Cardiac muscle cell (in vitro differentiated cells and primary cell): ENCODE results near the gene DPYSL5. TPM values are rescaled to one million over a fixed set of nuclear protein-coding genes. Genes with fewer than 3 reads are reported as not detected.

Experiments used
- DNase-seq, 2 donors: peaks; one replicate each; pipeline versions ENCODE4 v3.0.0 to v3.0.0-alpha.2; 2010 to 2017; ENCODE audit warnings: low read depth in 1 of 2, low spot score in 1 of 2
- H3K27ac ChIP-seq: fragments of 200-600 bp; sonication (generic); 2 replicates; pipeline ENCODE4 v1.5.1; 2016
- H3K27me3 ChIP-seq: fragments of 200-600 bp; sonication (generic); 2 replicates; pipeline ENCODE4 v1.6.0; 2016; ENCODE audit warnings: control low read depth
- H3K36me3 ChIP-seq: fragments of 200-600 bp; sonication (generic); 2 replicates; pipeline ENCODE4 v1.5.1; 2016; ENCODE audit warnings: control low read depth
- H3K4me1 ChIP-seq: fragments of 200-600 bp; sonication (generic); 2 replicates; pipeline ENCODE4 v1.8.1; 2017; ENCODE audit warnings: low read depth, mild to moderate bottlenecking, mixed run types
- H3K4me3 ChIP-seq: fragments of 200-600 bp; sonication (generic); 2 replicates; pipeline ENCODE4 v1.5.1; 2016; ENCODE audit warnings: mild to moderate bottlenecking
- H3K9me3 ChIP-seq: fragments of 200-600 bp; sonication (generic); 2 replicates; pipeline ENCODE4 v1.5.1; 2017; ENCODE audit warnings: low read depth, mild to moderate bottlenecking, control low read depth
- CTCF ChIP-seq: IDR thresholded peaks from 2 replicates; pipeline ENCODE4 v1.5.1; 2012; ENCODE audit warnings: low read depth, mild to moderate bottlenecking, low read length
- polyA plus RNA-seq: library from polyadenylated mRNA; unstranded; fragments of >200 nt; fragmentation: Nextera tagmentation; extraction: Ambion mirVana; gene quantifications from 2 replicates; pipeline ENCODE4 v1.2.1, GENCODE V29; 2016
- total RNA-seq: library from RNA; depleted of rRNA; stranded (reverse); fragments of >200 nt; gene quantifications from 2 replicates; pipeline ENCODE4 v1.2.3, GENCODE V29; 2016

Gene DPYSL5
- total and polyA plus RNA-seq, 2 experiments from 2014 or later: 4.1 to 5.6 TPM

GRCh38 chr2:26885651-26886329 is 37.9 kb downstream of the DPYSL5 start:
- H3K4me3 ChIP-seq: no peak overlapping the region
- H3K36me3 ChIP-seq: no peaks in the 10 kb centered on the region
- no peaks in the 10 kb centered on the region for H3K27me3 ChIP-seq
- TF ChIP-seq CTCF: no peak
- DNase-seq: no peak
- no peak overlapping the region for H3K27ac ChIP-seq
- peaks cover 4% of the 10 kb centered on the region for H3K4me1 ChIP-seq
- H3K9me3 ChIP-seq: no peaks in the 10 kb centered on the region

GRCh38 chr2:26886736-26887135 is 38.8 kb downstream of the DPYSL5 start:
- Histone ChIP-seq H3K27me3 (no peaks in the 10 kb centered on the region), H3K36me3 (no peaks in the 10 kb centered on the region), H3K9me3 (no peaks in the 10 kb centered on the region), H3K4me3 (no peak overlapping the region), H3K4me1 (peaks cover 4% of the 10 kb centered on the region), H3K27ac (no peak overlapping the region)
- no peak for DNase-seq
- no peak for TF ChIP-seq CTCF

GRCh38 chr2:26887151-26887550 is 39.2 kb downstream of the DPYSL5 start:
- Histone ChIP-seq H3K27ac (no peak overlapping the region), H3K4me1 (peaks cover 4% of the 10 kb centered on the region), H3K4me3 (no peak overlapping the region), H3K27me3 (no peaks in the 10 kb centered on the region), H3K9me3 (no peaks in the 10 kb centered on the region), H3K36me3 (no peaks in the 10 kb centered on the region)
- TF ChIP-seq CTCF: no peak
- DNase-seq: no peak

GRCh38 chr2:26889796-26890195 is 41.9 kb downstream of the DPYSL5 start:
- Histone ChIP-seq H3K9me3 (no peaks in the 10 kb centered on the region), H3K36me3 (no peaks in the 10 kb centered on the region), H3K27ac (no peak overlapping the region), H3K27me3 (no peaks in the 10 kb centered on the region), H3K4me3 (no peak overlapping the region), H3K4me1 (no peaks in the 10 kb centered on the region)
- no peak for TF ChIP-seq CTCF
- no peak for DNase-seq

- H3K9me3 ChIP-seq: no peaks in the 10 kb centered on the region
Measured at GRCh38 chr2:26890341-26891000, 42.5 kb downstream of the DPYSL5 start.

More at GRCh38 chr2:26890341-26891000, 42.5 kb downstream of the DPYSL5 start:
- no peak for DNase-seq
- no peak overlapping the region for H3K27ac ChIP-seq
- H3K4me1 ChIP-seq: no peaks in the 10 kb centered on the region
- H3K27me3 ChIP-seq: no peaks in the 10 kb centered on the region
- no peak for TF ChIP-seq CTCF
- H3K4me3 ChIP-seq: no peak overlapping the region
- H3K36me3 ChIP-seq: no peaks in the 10 kb centered on the region
